VCaP (cell line): ENCODE measurements around the gene INSL3.
"Not testable (repeated sequence)": the region's sequence is repeated elsewhere in the genome, so short reads cannot be mapped to it uniquely, and the experiment has no call there.

ENCODE experiments used
- H3K27ac ChIP-seq: fragments of 450-650 bp; 2 replicates; pipeline ENCODE4 v1.5.1; 2017
- TF ChIP-seq, protein P1 (sequence below): fragments of 450-650 bp; conservative IDR thresholded peaks from 2 replicates; pipeline ENCODE4 v1.5.1; 2017; ENCODE audit warnings: mild to moderate bottlenecking, moderate library complexity

The INSL3 gene

GRCh38 chr19:17784201-17785008 lies 36.9 kb downstream of the INSL3 start:
- H3K27ac ChIP-seq, result no peak overlapping the region
- TF ChIP-seq, protein P1, sequence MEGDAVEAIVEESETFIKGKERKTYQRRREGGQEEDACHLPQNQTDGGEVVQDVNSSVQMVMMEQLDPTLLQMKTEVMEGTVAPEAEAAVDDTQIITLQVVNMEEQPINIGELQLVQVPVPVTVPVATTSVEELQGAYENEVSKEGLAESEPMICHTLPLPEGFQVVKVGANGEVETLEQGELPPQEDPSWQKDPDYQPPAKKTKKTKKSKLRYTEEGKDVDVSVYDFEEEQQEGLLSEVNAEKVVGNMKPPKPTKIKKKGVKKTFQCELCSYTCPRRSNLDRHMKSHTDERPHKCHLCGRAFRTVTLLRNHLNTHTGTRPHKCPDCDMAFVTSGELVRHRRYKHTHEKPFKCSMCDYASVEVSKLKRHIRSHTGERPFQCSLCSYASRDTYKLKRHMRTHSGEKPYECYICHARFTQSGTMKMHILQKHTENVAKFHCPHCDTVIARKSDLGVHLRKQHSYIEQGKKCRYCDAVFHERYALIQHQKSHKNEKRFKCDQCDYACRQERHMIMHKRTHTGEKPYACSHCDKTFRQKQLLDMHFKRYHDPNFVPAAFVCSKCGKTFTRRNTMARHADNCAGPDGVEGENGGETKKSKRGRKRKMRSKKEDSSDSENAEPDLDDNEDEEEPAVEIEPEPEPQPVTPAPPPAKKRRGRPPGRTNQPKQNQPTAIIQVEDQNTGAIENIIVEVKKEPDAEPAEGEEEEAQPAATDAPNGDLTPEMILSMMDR, result peak; percentile 87

GRCh38 chr19:17783721-17784120 lies 37.6 kb downstream of the INSL3 start:
- not testable (repeated sequence) for H3K27ac ChIP-seq

DNA sequence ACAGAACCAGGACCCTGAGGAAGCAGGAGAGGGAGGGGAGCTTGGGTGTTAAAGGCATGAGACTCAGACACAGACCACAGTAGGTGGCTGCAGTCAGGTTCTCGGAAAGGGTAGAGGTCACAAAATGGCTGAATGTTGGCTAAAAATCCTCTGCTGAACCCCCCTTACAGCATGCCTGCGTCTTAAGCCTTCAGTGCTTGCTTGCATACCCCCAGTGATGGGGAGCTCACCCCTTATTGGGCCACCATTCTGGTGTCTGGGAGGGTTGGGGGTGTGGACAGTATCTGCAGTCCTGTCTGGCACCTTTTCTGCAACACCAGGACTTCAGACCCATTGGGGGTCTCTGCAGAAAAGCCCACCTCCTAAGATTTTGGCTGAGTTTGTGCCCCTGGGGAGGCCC lies 40.5 kb downstream of the INSL3 start:
- TF ChIP-seq, protein P1, result no peak
- no peak overlapping the region for H3K27ac ChIP-seq

DNA sequence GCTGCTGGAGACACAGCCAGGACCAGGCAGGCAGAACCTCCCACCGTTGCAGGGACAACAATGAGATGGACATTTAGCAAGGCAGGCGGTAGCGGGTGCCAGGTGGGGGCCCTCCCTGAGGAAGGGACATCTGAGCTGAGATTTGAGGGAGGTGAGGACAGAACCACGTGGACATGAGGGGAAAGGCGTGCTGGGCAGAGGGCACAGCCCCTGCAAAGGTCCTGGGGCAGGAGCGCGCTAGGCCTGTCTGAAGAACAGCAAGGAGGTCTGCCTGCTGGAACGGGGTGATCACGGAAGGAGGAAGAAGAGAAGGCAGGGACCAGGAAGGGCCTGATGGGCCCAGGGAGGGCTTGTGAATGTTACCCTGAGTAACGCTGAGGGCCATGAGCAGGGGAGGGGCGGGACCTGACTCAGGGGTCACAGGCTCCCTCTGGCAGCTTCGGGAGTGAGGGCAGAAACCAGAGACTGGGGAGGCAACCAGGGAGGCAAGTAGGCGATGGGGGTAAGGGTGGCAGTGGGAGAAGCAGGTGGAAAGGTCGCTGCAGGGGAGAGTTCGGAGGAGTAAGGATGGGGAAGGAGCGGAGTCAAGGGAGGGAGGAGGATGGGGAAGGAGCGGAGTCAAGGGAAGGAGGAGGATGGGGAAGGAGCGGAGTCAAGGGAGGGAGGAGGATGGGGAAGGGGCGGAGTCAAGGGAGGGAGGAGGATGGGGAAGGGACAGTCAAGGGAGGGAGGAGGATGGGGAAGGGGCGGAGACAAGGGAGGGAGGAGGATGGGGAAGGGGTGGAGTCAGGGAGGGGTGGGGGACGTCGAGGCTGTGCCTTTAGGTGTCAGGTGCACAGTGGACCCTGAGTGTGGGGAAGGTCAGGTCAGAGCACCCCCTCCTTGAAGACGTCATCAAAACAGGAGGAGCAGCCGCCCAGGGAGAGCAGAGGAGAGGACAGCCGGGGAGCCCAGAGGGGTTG lies 42.1 kb downstream of the INSL3 start:
- H3K27ac ChIP-seq, result no peak overlapping the region
- TF ChIP-seq, protein P1, result no peak

- TF ChIP-seq, protein P1, result no peak
- no peak overlapping the region for H3K27ac ChIP-seq
These were observed 42.9 kb downstream of the INSL3 start for GRCh38 chr19:17778251-17778967.

DNA sequence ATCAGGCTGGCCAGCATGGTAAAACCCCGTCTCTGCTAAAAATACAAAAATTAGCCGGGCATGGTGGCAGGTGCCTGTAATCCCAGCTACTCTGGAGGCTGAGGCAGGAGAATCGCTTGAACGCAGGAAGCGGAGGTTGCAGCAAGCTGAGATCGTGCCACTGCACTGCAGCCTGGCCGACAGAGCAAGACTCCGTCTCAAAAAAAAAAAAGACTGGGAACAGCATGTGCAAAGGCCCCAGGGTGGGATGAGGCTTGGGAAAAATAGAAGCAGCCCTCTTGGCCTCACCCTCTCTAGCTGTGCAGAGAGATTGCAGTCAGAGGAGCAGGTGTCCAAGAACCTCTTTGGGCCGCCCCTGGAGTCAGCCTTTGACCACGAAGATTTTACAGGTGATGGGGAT lies 43.5 kb downstream of the INSL3 start:
- not testable (repeated sequence) for H3K27ac ChIP-seq

- TF ChIP-seq, protein P1, result no peak
- no peak overlapping the region for H3K27ac ChIP-seq
These were observed 45.1 kb downstream of the INSL3 start for GRCh38 chr19:17775991-17776803.
